GM18511 (cell line): Measurements from ENCODE around the gene ACO2.
"Not testable (repeated sequence)": the region's sequence is repeated elsewhere in the genome, so short reads cannot be mapped to it uniquely, and the experiment has no call there.

Experiments used
- ATAC-seq: cut with Tn5 transposase; IDR thresholded peaks from one replicate; pipeline ENCODE4 v1.9.1; 2021; ENCODE audit warnings: mild to moderate bottlenecking, moderate library complexity; ENCODE audit not compliant: unreplicated experiment

The ACO2 gene

GRCh38 chr22:41535244-41535643 lies 66.3 kb downstream of the ACO2 start:
- ATAC-seq, result no peak

- ATAC-seq, result no peak
Observed at GRCh38 chr22:41537203-41537602, 68.3 kb downstream of the ACO2 start.

GRCh38 chr22:41538583-41538982 lies 69.7 kb downstream of the ACO2 start:
- no peak for ATAC-seq

- no peak for ATAC-seq
Observed at GRCh38 chr22:41539146-41540005, 70.5 kb downstream of the ACO2 start.

- ATAC-seq, result no peak
Observed at GRCh38 chr22:41540006-41540315, 71.0 kb downstream of the ACO2 start.

- no peak for ATAC-seq
Observed at GRCh38 chr22:41540365-41540764, 71.4 kb downstream of the ACO2 start.

- no peak for ATAC-seq
Observed at GRCh38 chr22:41541484-41541883, 72.6 kb downstream of the ACO2 start.

- no peak for ATAC-seq
Observed at GRCh38 chr22:41542224-41542623, 73.3 kb downstream of the ACO2 start.

- ATAC-seq, result peak; percentile 92
Observed at GRCh38 chr22:41543854-41544670, 75.1 kb downstream of the ACO2 start, which contains the start of gene POLR3H. Gene POLR3H, minus strand, starts transcription at chr22:41544470. Its CDS starts 369 bp downstream, at chr22:41544101.

GRCh38 chr22:41544671-41545476 lies 76.0 kb downstream of the ACO2 start:
- ATAC-seq, result no peak

GRCh38 chr22:41548830-41549211 lies 79.9 kb downstream of the ACO2 start:
- ATAC-seq, result no peak

- ATAC-seq, result no peak
Observed at GRCh38 chr22:41550952-41551491, 82.1 kb downstream of the ACO2 start.

- ATAC-seq, result no peak
Observed at GRCh38 chr22:41551877-41552582, 83.1 kb downstream of the ACO2 start.

- no peak for ATAC-seq
Observed at GRCh38 chr22:41555325-41555982, 86.5 kb downstream of the ACO2 start.

GRCh38 chr22:41556561-41556960 lies 87.6 kb downstream of the ACO2 start:
- ATAC-seq, result no peak

GRCh38 chr22:41557401-41558240 lies 88.7 kb downstream of the ACO2 start:
- ATAC-seq, result no peak

GRCh38 chr22:41558241-41558630 lies 89.3 kb downstream of the ACO2 start:
- ATAC-seq, result not testable (repeated sequence)

- ATAC-seq, result no peak
Observed at GRCh38 chr22:41560095-41560471, 91.2 kb downstream of the ACO2 start.

GRCh38 chr22:41561335-41561734 lies 92.4 kb downstream of the ACO2 start:
- no peak for ATAC-seq
